RPMI8226 (cell line): ENCODE data around the gene TMPRSS15.

Source experiments
- DNase-seq: peaks from one replicate; pipeline ENCODE4 v3.0.0-alpha.2; 2015

The TMPRSS15 gene

DNA sequence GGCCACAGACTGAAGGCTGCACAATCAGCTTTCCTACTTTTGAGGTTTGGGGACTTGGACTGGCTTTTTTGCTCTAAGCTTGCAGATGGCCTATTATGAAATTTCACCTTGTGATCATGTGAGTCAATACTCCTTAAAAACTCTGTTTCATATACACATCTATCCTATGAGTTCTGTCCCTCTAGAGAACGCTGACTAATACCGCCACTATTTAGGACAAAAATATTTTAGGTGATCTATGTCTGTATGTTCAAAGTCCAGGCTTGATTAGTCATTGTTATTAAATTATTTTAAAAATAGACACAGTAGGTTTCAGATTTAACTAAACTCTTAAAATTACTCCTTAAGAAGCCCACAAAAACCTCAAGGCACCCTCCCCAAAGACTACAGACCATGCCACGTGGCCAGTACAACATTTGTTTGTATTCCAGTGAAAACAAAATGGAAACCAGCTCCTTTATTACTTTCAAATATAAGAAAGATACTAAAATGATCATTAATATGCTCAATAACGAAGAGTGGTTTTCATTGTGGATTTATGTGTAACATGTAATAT, 63.1 kb downstream of the TMPRSS15 start:
- DNase-seq = no peak

DNA sequence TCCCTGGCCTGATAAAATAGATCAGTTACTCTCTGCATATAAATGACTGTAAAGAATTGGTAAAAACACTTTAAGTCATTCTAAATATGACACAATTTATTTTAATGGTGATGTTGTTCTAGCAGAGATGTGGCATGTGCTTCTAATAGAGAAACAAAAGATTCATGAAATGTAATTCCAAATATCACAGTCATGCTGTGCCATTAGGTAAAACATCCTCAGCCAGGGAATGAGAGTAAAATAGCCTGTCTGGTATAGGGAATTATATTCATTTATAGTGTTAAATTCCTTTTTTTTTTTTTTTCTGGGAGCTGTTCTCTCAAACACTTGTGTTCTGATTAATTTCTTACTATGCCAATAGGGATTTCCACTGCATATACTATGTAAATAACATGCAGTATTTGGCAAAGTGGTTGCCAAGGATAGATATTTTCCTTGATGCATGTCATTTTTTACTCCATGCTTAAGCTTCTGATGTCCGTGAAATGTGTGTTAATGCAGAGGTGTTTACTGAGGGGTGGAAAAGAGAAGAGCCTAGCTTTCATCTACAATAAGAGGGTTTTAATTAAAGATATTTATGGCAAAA, 67.8 kb downstream of the TMPRSS15 start:
- DNase-seq = no peak

DNA sequence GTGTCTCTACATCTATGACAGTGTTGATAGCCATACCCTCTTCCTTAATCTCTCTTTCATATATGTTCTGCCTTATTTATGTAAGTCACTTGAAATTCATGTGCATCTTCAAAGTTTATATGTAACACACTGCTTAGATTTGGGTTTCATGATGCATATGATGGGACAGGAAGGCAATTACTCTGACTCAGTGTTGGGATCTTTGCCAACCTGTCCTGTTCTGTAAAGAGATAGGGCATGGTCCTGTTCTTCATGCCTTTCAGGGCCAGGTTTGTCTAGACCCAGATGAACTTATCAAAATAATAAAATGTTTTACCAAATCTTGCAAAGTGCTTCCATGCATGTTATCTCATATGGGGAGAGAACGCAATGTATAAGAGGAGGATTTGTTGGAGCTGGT, 69.5 kb downstream of the TMPRSS15 start:
- no peak for DNase-seq

DNA sequence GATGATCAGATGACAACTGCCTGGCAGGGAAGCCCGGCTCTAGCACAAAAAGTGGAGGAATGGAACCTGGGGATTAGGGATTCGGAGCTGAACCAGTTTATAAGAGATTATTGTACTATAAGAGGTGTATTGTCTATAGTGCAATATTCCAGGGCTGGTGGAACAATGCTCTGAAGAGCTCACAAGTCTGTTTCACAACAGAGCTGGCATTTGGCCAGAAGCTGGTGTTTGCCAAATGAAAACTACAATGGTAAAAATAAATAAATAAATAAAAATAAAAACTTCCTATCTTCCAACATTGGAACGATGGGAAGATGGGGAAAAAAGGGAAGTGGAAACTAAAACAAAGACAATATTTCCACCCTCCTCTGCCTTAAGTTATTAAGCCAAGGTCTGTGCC, 85.4 kb downstream of the TMPRSS15 start:
- peak; percentile 41 for DNase-seq

DNA sequence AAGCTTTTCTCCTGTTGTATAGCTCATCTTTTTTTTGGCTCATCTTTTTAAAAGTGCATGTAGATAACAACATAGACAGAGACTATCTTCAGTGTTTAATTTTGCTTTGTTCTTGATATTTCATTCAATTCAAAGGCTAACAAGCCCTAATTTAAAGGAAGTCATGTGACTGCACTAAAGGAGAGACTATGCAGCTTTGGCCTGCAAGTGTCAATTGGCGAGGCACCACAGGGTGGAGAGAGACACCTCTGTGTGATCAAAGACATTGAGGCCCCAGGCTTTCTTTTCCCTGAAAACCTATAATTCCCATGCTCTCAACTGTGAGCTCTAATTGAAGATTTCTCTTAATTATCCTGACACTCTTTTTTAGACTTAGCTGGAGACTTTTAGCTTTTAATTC, 105.4 kb downstream of the TMPRSS15 start:
- DNase-seq = peak; percentile 23

DNA sequence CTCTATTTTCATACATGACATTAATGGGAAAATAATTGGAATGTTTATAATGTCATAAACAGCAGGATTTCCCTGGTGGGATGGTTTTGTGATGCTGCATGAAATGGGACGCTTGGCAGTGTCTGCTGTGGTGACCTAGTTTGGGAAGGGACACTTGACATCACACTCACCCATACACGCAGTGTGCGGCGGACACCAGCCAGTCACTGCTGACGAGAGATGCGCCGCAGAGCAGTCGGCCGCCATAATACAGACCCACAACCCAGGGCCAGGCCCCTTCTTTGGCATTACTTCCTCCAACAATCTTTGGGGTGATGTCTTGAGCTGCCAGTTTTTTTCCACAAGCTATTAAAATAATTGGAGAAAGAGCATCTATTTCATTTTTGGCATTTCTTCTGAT, 109.5 kb downstream of the TMPRSS15 start:
- no peak for DNase-seq

DNA sequence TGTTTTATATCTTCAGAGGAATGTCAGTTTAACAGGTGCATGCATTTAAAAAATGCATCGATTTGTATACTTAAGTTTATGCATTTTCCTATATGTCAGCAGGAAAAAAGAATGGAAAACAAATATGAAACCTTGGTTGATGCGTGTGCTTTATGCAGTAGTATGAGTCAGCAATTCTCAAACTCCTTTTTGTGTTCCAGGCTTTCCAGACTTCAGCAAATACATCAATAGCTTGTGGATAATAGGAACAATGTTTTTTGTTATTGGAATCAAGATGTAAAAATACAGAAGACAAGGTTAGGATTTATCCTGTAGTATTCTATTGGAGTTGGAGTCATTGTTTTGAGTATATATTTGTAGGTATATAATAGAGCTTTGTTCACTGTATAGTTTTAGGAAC, 113.7 kb downstream of the TMPRSS15 start:
- DNase-seq = no peak

DNA sequence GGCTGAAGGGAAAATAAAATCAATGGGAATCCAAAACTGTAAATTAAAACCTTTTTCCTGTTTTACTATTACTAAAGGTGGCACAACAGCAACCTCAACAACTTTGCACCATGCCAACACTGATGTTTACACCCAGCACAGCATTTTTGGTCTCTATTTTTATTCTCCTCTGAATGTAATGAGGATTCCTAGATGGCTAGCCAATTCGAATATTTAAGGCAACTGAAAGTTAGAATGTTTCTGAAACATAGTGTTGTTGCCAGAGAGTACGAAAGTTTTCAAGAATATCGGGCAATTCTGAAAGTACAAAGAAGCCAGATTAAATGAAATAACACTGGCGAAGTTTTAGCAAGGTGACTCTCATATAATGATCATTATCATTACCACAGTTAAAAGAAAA, 118.2 kb downstream of the TMPRSS15 start:
- DNase-seq = peak; percentile 42

DNA sequence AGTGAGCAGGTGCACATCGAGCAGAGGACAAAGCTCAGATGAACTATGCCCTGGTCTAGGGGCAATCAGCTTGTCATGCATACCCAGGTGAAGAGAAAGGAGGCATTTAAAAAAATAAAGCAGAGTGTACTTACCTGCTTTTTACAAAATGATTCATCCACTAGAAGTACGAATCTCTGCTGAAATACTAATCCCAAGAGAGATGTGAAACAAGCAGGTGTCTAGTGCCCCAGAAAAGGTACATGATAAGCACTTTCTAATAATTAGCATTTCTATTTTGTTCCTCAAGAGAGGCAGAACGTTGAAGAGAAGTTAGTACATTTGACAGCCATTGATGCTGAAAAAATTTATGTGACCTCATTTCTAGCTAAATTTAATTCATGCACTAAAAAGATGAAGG, 127.8 kb downstream of the TMPRSS15 start:
- peak; percentile 82 for DNase-seq

DNA sequence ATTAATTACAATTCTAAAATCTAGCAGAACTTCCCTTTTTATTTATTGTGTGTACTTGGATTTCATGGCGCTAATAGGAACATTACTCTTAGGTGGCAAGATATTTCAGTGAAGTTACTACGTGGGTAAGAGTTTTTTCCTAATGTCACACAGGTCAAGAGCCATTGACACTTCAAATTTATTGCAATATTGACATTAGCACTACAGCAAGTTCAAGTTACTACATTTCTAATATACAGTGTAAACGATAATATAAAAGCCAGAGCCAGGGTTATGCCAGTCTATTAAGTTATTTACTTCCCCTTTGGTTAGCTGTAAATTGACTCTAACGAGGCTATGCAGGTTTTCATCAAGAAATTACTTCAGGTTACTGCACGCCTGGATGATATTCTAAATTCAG, 129.2 kb downstream of the TMPRSS15 start:
- no peak for DNase-seq

DNA sequence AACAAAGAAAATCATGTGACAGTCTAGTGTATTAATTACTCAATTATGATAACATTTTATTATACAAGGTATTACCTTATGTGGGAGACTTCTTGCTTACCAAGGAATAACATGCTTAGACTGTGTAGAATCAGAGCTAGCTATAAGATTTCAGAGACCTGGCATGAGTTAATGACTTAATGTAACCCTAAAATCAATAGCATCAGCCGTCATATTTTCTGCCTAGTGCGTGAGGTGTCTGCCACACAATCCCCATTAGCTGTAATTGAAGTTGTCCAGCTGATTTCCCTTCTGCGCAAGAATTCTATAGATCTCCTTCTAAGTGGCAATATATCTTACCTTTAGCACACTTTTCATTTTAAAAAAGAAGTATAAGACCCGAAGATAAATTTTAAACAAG, 130.2 kb downstream of the TMPRSS15 start:
- DNase-seq = no peak

DNA sequence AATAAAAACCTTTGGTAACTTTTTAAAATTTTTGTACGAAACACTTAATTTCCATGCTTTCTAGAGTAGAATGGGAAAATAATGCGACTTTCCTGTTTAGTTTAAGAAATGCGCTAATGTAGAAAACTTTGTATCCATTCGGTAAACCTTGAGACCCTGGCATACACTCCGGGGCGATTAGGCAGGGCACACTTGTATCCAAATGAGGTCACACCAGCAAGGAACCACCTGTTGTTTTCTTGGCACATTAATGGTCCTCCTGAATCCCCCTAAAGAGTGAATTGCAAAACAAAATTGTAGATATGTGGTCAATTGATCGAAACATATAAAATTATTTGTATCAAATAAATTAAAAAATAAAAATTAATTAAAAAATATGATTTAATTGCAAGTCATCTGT, 133.7 kb downstream of the TMPRSS15 start:
- DNase-seq = no peak

DNA sequence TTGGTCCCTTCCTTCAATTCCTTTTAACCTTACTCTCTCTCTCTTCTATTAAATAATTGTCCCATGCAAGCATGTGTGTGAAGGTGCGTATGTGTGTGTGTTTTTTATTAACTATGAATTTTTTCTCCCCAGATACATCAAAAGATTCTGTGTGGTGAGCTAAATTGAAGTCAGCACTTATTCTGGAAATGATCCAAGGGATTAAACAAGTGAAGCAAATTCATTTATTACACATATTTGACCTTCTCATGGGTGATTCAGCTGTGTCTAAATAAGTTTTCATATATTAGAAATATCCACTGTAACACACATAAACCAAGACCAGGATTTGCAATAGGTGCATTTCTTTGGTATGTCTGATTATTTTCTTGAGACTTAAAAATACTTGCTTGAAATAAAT, 134.7 kb downstream of the TMPRSS15 start:
- no peak for DNase-seq

DNA sequence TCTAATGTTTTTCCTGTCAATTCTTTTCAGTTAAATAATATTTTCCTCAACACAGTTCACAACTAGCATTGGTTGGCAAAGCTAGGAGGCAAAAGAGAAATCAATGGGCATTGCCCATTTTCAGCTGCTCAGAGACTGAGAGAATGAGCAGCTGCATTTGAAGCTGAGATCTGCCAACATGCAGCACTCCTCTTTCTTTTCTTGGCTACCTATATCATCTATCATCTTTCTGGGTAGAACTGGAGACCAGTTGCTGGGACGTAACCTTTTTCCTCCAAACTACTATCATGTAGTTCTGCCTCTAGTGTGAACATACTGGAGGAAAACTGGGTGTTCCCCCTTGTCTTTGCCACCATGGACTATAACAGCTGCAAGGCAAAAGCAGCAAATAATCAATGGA, 136.1 kb downstream of the TMPRSS15 start:
- DNase-seq = no peak

DNA sequence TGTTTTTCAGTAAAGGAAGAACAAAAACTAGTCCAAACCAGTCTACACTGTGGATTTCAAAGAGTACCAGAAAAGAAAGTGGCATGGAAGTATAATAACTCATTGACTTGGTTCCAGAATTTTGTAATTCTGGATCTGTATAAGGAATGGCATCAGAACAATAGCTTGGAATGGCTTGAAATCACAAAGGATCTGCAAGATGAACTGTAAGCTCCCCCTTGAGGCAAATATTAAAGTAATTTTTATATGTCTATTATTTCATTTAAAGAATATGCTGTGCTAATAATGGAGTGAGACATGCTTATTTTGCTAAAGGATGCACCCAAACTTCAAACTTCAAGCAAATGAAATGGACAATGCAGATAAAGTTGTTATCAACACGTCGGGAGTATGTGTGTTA, 137.6 kb downstream of the TMPRSS15 start:
- no peak for DNase-seq

DNA sequence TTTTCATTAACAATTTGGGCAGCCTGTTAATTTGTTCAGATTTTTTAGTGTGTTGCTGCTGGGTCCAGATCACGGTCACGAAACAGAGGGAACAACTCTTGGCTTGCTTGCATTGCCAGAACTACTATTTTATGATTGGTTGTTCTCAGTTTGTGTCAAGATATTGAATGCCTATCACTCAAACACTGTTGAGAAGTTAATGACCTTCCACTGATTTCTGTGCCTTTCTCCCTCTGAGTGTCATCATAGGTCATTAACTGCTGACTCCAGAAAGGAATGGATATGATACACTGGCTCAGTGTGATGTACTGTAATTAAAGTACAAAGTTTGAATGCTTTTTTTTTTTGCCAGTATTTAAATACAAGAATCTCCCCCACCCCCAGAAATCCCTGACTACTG, 149.8 kb downstream of the TMPRSS15 start:
- no peak for DNase-seq

DNA sequence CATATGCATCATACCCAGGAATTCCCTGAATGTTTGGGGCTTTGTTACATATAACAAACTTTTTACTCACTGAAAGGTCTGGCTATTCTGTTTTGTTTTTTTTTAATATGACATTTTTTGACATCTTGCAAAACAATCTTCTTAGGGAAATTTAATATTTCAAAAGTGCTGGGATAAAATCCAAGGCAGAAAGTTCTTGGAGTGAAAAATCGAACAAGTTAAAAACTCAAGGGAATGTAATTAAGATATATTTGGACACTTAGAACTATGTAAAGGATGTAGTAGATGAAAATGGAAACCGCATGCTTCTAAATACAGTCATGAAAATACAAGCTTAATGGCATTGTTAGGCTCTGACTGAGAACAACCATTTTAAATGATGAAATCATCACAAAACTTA, 150.4 kb downstream of the TMPRSS15 start:
- no peak for DNase-seq

DNA sequence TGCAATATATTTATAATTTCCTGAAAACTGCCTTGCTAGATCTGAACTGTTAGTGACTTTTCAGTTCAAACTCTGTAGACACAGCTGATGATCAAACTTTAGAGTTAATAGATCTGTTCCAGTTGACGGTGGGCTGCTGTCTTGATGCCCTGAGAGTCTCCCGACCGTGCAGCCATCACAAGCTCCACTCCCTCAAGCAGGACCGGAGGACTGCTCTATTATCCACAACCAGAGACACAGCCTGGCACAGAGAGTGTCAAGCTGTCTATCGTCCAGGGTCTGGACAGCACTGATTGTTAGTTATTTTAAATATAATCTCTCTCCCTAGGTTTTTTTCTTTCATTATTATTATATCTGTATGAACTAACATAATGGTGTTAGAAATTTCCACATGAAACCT, 150.9 kb downstream of the TMPRSS15 start:
- DNase-seq = no peak

DNA sequence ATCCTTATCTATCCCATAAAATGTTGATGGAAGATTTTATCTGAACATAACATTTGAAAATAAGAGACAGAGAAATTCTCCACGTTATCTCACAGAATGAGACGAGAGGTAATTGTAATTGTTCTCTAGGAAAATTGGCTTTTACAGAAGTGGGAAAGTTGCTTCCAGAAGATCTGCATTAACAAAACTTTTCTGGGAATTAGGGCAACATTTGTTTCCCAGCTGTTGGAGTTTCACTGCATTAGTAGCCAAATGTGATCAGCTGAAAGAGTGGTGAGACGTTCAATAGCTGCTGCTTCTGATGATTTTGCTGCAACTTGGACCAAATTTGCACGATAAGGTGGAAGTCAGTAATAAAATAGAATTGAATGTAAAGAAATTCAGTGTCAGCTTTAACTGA, 151.3 kb downstream of the TMPRSS15 start:
- no peak for DNase-seq

DNA sequence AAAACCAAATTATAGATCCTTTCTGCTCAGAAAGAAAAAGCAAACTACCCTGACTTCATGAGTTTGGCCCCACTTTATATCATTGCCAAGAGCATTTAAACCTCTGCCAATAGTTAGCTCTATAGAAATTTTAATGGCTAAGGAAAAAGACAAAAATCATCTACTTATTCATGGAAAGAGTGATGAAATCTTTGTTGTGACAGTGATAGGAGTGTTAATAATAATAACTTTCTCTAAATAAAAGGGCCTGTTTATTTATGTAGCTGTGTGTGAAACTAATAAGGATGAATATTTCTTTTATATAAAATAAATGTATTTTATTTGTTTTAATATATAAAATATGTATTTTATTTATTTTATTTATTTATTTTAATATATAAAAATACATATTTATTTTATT, 152.5 kb downstream of the TMPRSS15 start:
- no peak for DNase-seq

DNA sequence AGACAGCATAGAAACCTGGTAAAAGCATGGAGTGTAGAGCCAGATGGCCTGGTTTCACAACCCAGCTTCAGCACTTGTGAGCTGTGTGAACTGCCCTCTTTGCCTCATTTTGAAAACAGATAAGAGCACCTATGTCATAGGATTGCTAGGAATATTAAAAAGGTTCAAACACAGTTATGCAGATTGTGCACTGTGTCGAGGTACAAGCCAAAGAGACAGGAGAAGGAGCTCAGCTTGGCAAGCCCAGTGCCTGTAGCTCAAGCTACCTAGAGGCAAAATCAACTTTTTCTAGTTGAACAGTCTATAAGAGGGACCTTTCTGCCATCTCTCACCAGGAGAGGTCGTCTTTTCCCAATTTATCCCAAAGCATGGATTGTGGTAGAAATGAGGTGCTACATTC, 153.9 kb downstream of the TMPRSS15 start:
- peak; percentile 76 for DNase-seq

DNA sequence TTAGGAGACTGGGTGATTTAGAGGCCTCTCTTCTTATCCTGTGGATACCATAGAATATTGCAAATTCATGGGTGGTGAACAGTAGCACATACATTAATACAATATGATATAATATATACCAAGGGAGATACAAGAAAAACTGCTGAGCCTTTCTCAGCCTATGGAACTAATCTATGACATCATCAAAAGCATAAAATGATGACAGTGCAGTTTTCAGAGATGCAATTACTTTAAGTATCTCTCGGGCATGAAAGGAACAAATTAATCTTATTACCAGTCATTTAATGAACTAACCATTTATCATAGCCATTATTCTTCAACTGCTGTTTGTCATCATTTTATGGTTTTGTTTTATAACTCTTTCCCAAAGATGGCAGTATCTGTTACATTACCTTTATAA, 155.4 kb downstream of the TMPRSS15 start:
- no peak for DNase-seq

DNA sequence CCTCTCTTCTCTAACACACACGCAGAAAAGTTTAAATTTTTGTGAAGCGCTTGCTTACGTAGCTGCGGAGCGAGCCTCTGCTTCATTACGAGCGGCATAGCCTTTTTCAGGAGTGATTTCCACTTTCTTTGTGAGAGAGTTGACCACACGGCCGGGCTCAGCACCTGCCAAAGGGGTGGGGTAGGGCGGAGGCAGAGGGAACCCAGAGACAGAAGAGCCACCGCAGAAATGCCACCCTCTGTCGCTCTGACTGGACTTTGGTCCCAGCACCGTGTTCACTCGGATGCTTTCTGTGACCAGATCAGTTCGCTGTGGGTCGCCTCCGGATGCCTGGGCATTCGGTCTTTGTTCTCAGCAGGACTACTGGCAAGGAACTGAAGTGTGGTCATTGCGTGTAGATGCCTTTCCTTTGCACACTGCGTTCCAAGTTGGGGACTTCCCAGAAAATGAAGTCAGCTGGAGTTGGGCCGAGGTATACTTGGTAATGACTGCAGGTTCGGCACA, 158.1 kb downstream of the TMPRSS15 start:
- no peak for DNase-seq

DNA sequence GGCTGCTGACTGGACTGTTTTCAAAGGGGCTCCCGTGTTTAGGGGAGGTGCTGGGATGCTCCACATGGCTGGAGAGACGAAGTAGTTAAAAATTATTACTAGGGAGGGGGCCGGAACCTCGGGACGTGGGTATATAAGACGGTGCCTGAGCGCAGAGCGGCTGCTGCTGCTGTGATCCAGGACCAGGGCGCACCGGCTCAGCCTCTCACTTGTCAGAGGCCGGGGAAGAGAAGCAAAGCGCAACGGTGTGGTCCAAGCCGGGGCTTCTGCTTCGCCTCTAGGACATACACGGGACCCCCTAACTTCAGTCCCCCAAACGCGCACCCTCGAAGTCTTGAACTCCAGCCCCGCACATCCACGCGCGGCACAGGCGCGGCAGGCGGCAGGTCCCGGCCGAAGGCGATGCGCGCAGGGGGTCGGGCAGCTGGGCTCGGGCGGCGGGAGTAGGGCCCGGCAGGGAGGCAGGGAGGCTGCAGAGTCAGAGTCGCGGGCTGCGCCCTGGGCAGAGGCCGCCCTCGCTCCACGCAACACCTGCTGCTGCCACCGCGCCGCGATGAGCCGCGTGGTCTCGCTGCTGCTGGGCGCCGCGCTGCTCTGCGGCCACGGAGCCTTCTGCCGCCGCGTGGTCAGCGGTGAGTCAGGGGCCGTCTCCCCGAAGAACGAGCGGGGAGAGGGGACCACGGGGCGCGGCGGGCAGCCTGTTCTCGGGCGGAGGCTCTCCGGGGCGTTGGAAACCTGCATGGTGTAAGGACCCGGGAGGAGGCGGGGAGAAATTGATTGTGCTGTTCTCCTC, 158.7 kb downstream of the TMPRSS15 start, which contains the start of gene CHODL:
Gene CHODL (plus strand): TSS at position 163 of the 793 bp plus-strand sequence. CDS start 391 bp downstream, at position 554.
- DNase-seq = no peak
